GM20000 (cell line): ENCODE measurements around the gene CREB3L1.

Experiments used
- DNase-seq: peaks from one replicate; pipeline ENCODE4 v3.0.0; 2012; ENCODE audit warnings: low spot score
- CTCF ChIP-seq: IDR thresholded peaks from 2 replicates; pipeline ENCODE4 v1.5.1; 2012; ENCODE audit warnings: mild to moderate bottlenecking, control low read depth; ENCODE audit errors: extremely low read depth, missing control alignments

The CREB3L1 gene

GRCh38 chr11:46277622-46278386, at the start of gene CREB3L1:
TSS of gene CREB3L1 (plus strand) at chr11:46277662. CDS start at chr11:46278112, 450 bp downstream.
- no peak for DNase-seq
- no peak for TF ChIP-seq CTCF

- TF ChIP-seq CTCF: no peak
- no peak for DNase-seq
Observed at GRCh38 chr11:46229230-46229629, 48.2 kb upstream of the CREB3L1 start.

- DNase-seq: no peak
- TF ChIP-seq CTCF: no peak
Observed at GRCh38 chr11:46234311-46234710, 43.2 kb upstream of the CREB3L1 start.

- no peak for DNase-seq
- TF ChIP-seq CTCF: no peak
Observed at GRCh38 chr11:46235777-46236688, 41.4 kb upstream of the CREB3L1 start.

- no peak for TF ChIP-seq CTCF
Observed at GRCh38 chr11:46236918-46237247, 40.6 kb upstream of the CREB3L1 start.

GRCh38 chr11:46237248-46238077, 40.0 kb upstream of the CREB3L1 start:
- no peak for TF ChIP-seq CTCF
- peak; percentile 71 for DNase-seq

More at GRCh38 chr11:46236918-46237247, 40.6 kb upstream of the CREB3L1 start:
- DNase-seq: no peak
